GM12891 (cell line): ENCODE measurements around the gene ILF3.

Experiments
- PAX5 ChIP-seq: IDR thresholded peaks from 2 replicates; pipeline ENCODE4 v1.6.1; 2011; ENCODE audit warnings: low read length, moderate library complexity, mild to moderate bottlenecking; ENCODE audit not compliant: insufficient read depth, severe bottlenecking
- POLR2A ChIP-seq: IDR thresholded peaks from 2 replicates; pipeline ENCODE4 v1.6.1; 2011; ENCODE audit warnings: low read depth, low read length, control low read depth
- POLR2AphosphoS5 ChIP-seq: IDR thresholded peaks from 2 replicates; pipeline ENCODE4 v1.6.1; 2011; ENCODE audit warnings: low read depth, low read length, control low read depth
- SPI1 ChIP-seq: IDR thresholded peaks from 2 replicates; pipeline ENCODE4 v1.6.1; 2011; ENCODE audit warnings: low read depth, low read length, control low read depth
- TAF1 ChIP-seq: IDR thresholded peaks from 2 replicates; pipeline ENCODE4 v1.6.1; 2011; ENCODE audit warnings: low read depth, low read length, control low read depth

GRCh38 chr19:10737722-10738121 lies 83.6 kb downstream of the ILF3 start:
- TF ChIP-seq POLR2A (no peak), POLR2AphosphoS5 (no peak), TAF1 (no peak), SPI1 (no peak), PAX5 (no peak)
